ENCODE data around the gene WDR43.

The WDR43 gene

GRCh38 chr2:28894470-28895188 lies at the start of gene WDR43:
Gene WDR43 (plus strand): TSS chr2:28894667. CDS start chr2:28894699, 32 bp downstream.
- peak; percentile 49 for DNase-seq

- DNase-seq: no peak
Observed at GRCh38 chr2:28855193-28855592, 39.3 kb upstream of the WDR43 start.

GRCh38 chr2:28855977-28856376 lies 38.5 kb upstream of the WDR43 start:
- DNase-seq: no peak

- DNase-seq: no peak
Observed at GRCh38 chr2:28868611-28869010, 25.9 kb upstream of the WDR43 start.

- DNase-seq: no peak
Observed at GRCh38 chr2:28869494-28870145, 24.8 kb upstream of the WDR43 start.

- DNase-seq: peak; percentile 69
Observed at GRCh38 chr2:28870146-28870891, 24.1 kb upstream of the WDR43 start, which contains the start of gene TRMT61B. Gene TRMT61B (minus strand): TSS chr2:28870309. CDS start chr2:28870277, 32 bp downstream.

GRCh38 chr2:28871620-28872019 lies 22.8 kb upstream of the WDR43 start:
- DNase-seq: no peak

GRCh38 chr2:28880193-28880592 lies 14.3 kb upstream of the WDR43 start:
- DNase-seq: no peak

GRCh38 chr2:28893488-28893887 lies 979 bp upstream of the WDR43 start:
- no peak for DNase-seq

GRCh38 chr2:28895189-28895893 lies 874 bp downstream of the WDR43 start:
- no peak for DNase-seq

GRCh38 chr2:28896906-28897305 lies 2.4 kb downstream of the WDR43 start:
- no peak for DNase-seq

- no peak for DNase-seq
Observed at GRCh38 chr2:28898048-28898447, 3.6 kb downstream of the WDR43 start.

- DNase-seq: no peak
Observed at GRCh38 chr2:28901202-28901601, 6.7 kb downstream of the WDR43 start.

- no peak for DNase-seq
Observed at GRCh38 chr2:28901841-28902240, 7.4 kb downstream of the WDR43 start.

GRCh38 chr2:28902584-28902983 lies 8.1 kb downstream of the WDR43 start:
- no peak for DNase-seq

GRCh38 chr2:28904295-28904694 lies 9.8 kb downstream of the WDR43 start:
- no peak for DNase-seq

GRCh38 chr2:28904802-28905457 lies 10.5 kb downstream of the WDR43 start:
- no peak for DNase-seq

- no peak for DNase-seq
Observed at GRCh38 chr2:28905533-28905932, 11.1 kb downstream of the WDR43 start.

GRCh38 chr2:28906376-28906775 lies 11.9 kb downstream of the WDR43 start:
- DNase-seq: no peak

GRCh38 chr2:28906821-28907220 lies 12.4 kb downstream of the WDR43 start:
- DNase-seq: no peak

GRCh38 chr2:28908172-28908571 lies 13.7 kb downstream of the WDR43 start:
- DNase-seq: no peak

GRCh38 chr2:28909655-28910353 lies 15.3 kb downstream of the WDR43 start:
- no peak for DNase-seq
